ENCODE results near the gene PSMA5.
"Not testable (repeated sequence)": the region's sequence is repeated elsewhere in the genome, so short reads cannot be mapped to it uniquely, and the experiment has no call there.

The PSMA5 gene

GRCh38 chr1:109432336-109432735 lies 6.1 kb upstream of the PSMA5 start:
- DNase-seq, result no peak

- peak; percentile 5 for DNase-seq
Measured at GRCh38 chr1:109427171-109427467, 871 bp upstream of the PSMA5 start.

GRCh38 chr1:109425391-109426280 lies 612 bp downstream of the PSMA5 start:
- peak; percentile 74 for DNase-seq

- no peak for DNase-seq
Measured at GRCh38 chr1:109423498-109423897, 2.8 kb downstream of the PSMA5 start.

GRCh38 chr1:109412551-109412950 lies 13.7 kb downstream of the PSMA5 start:
- DNase-seq, result no peak

- no peak for DNase-seq
Measured at GRCh38 chr1:109404838-109405237, 21.4 kb downstream of the PSMA5 start.

- DNase-seq, result no peak
Measured at GRCh38 chr1:109402025-109402424, 24.2 kb downstream of the PSMA5 start.

- DNase-seq, result no peak
Measured at GRCh38 chr1:109400035-109400655, 26.1 kb downstream of the PSMA5 start.

GRCh38 chr1:109399326-109399957 lies 26.8 kb downstream of the PSMA5 start:
- DNase-seq, result peak; percentile 49

- no peak for DNase-seq
Measured at GRCh38 chr1:109398343-109399225, 27.7 kb downstream of the PSMA5 start.

GRCh38 chr1:109397581-109398342 lies 28.5 kb downstream of the PSMA5 start, which contains the start of gene SORT1:
Gene SORT1 (minus strand): TSS chr1:109397918. CDS start chr1:109397892, 26 bp downstream.
- DNase-seq, result peak; percentile 25

GRCh38 chr1:109396871-109397580 lies 29.2 kb downstream of the PSMA5 start:
- DNase-seq, result no peak

GRCh38 chr1:109396513-109396839 lies 29.8 kb downstream of the PSMA5 start:
- DNase-seq, result no peak

GRCh38 chr1:109395602-109396512 lies 30.4 kb downstream of the PSMA5 start:
- no peak for DNase-seq

GRCh38 chr1:109395282-109395599 lies 31.0 kb downstream of the PSMA5 start:
- DNase-seq, result not testable (repeated sequence)

- DNase-seq, result no peak
Measured at GRCh38 chr1:109394591-109395281, 31.5 kb downstream of the PSMA5 start.

- no peak for DNase-seq
Measured at GRCh38 chr1:109393617-109394233, 32.5 kb downstream of the PSMA5 start.

- DNase-seq, result no peak
Measured at GRCh38 chr1:109392788-109393616, 33.2 kb downstream of the PSMA5 start.
